22Rv1 (cell line): Measurements from ENCODE around the gene MLN.

Experiments
- CTCF ChIP-seq: fragments of 450-650 bp; IDR thresholded peaks from 2 replicates; pipeline ENCODE4 v1.5.1; 2017; ENCODE audit warnings: mild to moderate bottlenecking
- ZFX ChIP-seq: fragments of 450-650 bp; IDR thresholded peaks from 2 replicates; pipeline ENCODE4 v1.6.1; 2017; ENCODE audit warnings: antibody characterized with exemption, borderline replicate concordance

- TF ChIP-seq ZFX (no peak), CTCF (no peak)
Measured at GRCh38 chr6:33759887-33760629, 43.7 kb downstream of the MLN start.
